ENCODE measurements around the gene THTPA.

DNA sequence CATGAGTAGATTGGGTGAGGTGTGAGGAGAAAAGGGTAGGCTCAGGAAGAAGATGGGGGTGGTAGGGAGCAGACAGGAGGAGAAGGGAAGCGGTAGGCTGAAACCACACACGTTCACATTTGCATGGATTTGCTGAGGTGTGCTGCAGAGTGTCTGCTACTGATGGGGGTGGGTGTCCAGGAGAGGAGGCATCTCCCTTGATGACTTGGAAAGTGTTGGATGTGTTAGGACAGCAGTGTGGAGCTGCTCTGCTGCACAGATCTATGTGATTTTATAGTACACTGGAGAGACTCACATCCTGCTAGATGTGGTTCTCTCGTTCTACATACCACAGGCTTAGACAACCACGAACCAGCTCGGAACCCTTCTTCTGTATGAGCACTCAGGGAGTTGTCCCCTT, 13.8 kb upstream of the THTPA start:
- TF ChIP-seq POLR2A (IDR thresholded peaks at IDR 0.05): no peak
- TF ChIP-seq, protein P1, sequence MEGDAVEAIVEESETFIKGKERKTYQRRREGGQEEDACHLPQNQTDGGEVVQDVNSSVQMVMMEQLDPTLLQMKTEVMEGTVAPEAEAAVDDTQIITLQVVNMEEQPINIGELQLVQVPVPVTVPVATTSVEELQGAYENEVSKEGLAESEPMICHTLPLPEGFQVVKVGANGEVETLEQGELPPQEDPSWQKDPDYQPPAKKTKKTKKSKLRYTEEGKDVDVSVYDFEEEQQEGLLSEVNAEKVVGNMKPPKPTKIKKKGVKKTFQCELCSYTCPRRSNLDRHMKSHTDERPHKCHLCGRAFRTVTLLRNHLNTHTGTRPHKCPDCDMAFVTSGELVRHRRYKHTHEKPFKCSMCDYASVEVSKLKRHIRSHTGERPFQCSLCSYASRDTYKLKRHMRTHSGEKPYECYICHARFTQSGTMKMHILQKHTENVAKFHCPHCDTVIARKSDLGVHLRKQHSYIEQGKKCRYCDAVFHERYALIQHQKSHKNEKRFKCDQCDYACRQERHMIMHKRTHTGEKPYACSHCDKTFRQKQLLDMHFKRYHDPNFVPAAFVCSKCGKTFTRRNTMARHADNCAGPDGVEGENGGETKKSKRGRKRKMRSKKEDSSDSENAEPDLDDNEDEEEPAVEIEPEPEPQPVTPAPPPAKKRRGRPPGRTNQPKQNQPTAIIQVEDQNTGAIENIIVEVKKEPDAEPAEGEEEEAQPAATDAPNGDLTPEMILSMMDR (IDR thresholded peaks at IDR 0.05): no peak
